GM19023 (cell line): ENCODE measurements around the gene BCO1.

Experiments used
- ATAC-seq: cut with Tn5 transposase; IDR thresholded peaks from one replicate; pipeline ENCODE4 v1.9.1; 2021; ENCODE audit warnings: mild to moderate bottlenecking, moderate library complexity; ENCODE audit not compliant: unreplicated experiment

The BCO1 gene

DNA sequence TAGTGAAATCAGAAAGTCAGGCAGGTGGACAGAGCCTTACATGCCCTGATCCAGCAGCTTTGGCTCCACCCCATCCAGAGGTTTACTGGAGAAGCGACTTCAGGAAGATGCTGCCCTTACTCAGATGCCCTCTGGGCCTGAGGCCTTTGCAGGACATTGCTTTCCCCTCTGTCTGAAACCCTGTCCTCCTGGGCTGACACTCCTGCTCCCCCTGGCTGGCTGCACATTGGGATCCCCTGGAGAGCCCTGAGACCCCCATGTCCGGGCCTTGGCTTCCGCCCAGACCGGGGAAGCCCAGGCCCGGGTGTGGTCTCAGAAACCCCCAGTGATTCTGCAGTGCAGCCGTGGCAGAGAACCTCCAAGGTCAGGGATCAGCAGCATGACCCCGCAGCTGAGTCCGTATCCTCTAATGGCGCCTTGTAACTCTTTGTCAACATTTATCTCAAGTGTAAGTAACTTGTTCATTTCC, 36.6 kb downstream of the BCO1 start:
- ATAC-seq: no peak

DNA sequence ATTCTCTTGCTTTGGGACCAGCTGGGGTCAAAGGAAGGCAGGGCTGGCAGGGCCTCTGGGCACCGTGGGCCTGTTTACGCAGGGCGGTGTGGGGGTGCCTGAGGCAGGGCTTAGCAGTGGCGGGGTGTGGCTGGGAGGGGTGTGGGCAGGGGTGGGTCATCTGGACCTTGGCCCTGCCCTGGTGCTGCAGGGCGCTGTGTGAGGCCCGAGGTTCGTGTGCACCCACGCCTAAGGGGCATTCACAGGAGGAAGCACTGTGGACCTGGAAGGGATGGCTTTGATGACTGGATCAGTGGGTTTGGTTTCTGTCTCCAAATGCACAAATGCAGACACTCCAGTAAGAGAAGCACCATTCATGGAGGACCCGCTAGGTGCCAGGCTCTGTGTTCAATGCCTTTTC, 37.3 kb downstream of the BCO1 start:
- ATAC-seq: no peak

DNA sequence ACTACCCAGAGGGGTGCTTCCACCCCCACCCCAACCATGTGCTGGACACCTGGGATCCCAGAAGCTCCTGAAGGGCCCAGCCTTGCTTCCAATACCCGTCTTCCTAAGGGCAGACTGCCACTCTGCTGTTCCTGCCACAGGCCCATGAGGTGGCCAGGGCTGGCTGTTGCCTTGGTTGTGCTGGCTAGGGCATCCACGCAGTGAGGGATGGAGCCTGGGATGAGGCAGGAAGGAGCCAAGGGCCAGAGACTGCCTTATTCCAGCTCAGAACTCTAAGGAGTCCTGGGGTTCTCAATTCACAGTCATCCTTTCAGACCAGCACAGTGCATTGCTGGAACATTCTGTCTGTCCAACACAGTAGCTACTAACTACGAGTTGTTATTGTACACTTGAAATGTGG, 37.8 kb downstream of the BCO1 start:
- no peak for ATAC-seq

DNA sequence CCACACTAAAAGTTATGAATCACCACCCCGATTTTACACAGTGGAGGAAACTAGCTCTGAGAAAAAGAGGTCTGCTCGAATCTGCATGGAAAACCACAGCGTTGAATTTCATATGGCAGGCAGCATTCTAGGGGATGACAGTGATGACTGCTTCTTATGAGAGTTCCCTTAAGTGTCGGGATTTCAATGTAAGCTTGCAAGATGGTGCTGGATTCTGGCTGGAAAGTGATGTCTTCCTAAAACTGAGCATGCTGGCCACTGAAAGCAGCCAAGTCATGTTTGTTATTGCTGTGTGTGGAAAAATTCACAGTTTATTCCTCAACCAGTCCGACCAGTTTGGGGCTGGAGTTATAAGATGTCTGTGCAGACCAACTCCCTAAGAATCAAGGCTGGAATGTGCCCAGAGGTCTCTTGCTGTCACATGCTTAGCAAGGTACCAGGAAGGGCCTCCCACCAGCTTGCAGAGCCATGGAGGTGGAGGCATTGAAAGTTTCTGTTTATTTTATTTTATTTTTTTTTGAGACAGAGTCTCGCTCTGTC, 39.1 kb downstream of the BCO1 start:
- no peak for ATAC-seq

DNA sequence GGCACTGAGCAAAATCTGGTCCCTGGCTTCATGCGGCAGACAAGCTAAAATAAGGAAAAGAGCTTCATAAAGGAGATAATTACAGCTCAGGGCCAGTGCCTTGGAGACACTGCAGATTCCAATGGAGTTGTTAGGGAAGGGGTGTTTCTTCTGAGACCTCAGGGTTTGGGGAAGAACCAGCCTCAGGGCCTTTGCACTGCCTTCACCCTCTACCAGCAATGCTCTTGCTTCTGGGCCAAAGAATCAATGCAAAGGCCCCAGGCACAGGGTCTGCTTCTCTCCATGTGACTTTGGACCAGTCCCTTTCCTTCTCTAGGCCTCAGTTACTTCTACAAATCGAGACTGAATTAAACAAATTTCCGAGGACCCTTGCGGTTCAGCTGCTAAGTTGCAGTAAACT, 40.0 kb downstream of the BCO1 start:
- no peak for ATAC-seq

DNA sequence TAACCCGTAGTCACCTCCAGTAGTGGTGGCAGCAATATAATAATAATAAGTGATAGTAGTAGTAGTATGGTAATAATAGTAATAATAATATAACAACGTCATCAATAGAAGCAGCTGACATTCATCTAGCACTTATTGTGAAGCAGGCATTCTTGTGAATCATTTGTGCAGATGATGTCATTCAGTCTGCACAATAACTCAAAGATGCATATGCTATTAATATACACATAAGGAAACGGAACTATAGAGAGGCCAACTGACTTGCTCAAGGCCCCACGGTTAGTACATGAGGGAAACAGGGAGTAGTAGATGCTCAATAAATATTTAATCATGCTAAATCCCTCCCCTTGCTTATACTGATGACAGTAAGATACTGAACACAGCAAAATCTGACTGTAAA, 40.9 kb downstream of the BCO1 start:
- ATAC-seq: no peak

DNA sequence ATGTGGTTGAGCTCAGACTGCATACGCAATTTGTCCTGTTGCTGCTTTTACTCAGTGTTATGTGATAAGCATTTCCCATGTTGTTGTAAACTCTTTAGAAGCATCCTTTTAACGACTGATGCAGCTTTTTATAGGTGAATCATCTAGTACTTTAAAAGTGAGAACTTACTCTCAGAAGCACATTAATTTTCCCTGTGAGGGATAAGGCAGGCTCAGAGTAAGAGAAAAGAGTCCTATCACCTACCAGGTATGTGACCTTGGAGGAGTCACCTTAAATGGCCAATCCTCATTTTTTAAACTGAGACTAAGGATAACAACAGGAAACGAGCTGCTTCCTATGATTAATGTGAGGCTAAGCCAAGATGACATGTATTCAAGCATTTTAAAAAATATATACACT, 41.9 kb downstream of the BCO1 start:
- ATAC-seq: no peak

DNA sequence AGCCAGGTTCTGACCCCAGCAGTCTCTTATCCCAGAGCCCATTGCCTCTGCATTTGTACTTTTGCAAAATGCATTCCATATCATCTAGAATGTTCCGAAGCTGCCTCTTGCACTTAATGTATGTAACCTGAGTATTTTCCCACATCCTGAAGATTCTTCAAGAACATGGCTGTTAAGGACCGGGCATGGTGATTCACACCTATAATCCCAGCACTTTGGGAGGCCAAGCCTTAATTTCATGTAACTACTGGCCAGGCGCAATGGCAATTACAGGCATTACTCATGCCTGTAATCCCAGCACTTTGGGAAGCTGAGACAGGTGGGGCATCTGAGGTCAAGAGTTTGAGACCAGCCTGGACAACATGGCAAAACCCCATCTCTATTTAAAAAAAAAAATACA, 44.6 kb downstream of the BCO1 start:
- no peak for ATAC-seq

DNA sequence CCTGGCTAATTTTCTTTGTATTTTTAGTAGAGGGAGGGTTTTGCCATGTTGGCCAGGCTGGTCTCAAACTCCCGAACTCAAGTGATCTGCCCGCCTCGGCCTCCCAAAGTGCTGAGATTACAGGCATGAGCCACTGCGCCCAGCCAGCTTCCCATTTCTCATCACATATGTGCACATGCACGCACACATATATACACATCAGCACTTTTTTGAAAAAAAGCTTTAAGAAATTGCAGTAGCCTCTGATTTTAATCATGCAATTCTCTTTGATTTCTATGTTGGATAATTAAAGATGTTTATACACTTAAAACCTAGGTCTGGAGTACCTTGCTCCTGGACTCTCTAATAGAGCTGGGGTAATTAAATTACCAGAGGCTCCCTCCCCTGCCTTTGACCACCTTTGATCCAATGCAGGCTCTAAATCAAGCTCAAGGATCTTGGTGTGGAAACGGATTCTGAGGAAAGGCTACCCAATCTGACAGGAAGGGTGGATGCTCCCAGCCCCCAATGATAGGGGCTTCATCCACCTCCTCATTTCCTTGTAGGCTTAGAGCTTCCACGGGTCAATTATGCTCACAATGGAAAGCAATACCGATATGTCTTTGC, 46.6 kb downstream of the BCO1 start:
- ATAC-seq: no peak

DNA sequence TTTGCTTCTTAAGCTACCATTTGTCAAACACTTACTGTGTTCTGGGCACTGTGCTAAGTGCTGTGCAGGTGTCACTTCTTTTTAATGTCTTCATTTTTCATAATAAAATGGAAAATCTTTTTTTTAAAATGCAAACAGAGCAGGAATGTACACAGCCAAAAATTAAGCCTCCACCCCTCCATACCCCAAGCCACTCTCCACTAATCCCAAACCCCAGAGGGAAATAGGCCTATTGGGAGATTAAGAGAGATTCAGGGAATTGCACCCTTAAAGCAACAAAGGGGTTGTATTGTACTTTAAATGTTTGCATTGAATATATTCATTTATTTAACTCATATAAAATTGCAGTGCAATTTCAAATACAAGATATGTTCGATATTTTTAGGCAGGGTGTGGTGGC, 47.7 kb downstream of the BCO1 start:
- no peak for ATAC-seq

DNA sequence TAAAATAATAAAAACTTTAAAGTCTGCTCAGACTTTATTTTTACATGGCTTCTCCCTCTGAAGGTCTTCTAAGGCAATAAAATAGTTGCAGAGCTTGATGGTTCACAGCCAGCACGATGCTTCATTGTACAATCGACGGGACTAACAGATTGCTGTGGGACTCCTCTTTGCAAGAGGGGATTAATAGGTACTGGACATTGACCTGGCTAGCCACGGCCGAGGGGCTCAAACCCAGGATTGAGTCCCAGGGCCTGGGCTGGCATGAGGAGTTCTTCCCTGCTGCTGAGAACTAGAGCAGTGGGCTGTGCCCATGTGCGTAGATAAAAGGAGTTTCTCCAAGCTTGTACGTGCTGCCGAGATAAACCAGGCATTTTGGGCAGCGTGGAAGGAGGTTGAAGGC, 52.6 kb downstream of the BCO1 start:
- no peak for ATAC-seq

DNA sequence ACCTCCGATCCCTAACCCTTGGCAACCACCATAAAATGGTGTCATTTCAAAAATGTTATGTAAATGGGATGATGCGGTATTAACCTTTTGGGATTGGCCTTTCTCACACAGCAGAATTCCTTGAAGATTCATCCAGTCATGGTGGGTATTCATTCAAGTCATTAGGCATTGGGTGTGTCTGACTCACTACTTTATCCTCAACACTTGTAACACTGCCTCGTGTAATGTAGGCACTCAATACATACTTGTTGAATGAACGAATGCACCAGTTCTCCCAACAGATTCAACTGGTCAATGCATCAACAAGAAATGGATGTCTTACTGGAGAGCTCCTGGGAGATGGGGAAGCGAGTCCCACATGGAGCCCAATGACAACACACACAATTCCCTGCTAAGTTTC, 54.4 kb downstream of the BCO1 start:
- ATAC-seq: no peak

DNA sequence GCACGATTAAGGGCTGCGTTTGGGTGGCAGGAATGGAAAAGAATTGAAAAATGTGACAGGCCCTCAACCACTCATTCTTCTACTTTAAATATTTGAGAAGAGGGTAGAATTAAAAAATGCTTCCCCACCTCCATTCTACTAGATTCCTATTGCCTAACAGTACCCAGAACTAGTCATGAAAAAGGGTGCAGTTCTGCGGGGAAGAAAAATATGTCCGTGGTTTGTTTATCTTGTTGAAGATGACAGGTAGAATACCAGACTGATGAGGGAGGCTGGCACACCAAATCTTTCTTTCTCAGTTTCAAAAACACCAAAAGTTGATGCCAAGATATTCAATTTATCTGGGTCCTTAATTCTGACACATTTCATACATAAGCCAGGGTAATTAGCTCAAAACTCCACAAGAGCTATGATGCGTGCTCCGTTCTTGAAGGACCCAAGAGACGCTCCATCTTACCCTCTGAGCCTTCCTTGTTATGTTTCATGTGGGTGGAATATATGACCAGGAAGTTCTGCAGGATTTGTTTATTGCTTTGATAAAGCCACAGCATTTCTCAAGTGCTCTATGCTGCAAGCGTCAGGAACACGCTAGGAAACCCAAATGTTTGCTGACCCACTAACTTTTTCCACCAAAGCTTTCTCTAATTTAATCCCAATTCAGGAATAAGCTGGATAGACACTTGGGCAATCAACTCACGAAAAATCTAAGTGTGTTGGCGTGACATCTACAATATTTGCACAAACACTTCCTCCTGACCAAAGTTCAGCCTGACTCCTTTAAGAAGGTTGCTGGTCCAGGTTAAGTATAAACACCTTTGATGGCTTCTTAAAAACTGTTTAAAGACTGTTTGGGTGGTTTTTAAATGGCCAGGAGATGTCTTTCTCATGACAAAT, 55.7 kb downstream of the BCO1 start:
- ATAC-seq: no peak

DNA sequence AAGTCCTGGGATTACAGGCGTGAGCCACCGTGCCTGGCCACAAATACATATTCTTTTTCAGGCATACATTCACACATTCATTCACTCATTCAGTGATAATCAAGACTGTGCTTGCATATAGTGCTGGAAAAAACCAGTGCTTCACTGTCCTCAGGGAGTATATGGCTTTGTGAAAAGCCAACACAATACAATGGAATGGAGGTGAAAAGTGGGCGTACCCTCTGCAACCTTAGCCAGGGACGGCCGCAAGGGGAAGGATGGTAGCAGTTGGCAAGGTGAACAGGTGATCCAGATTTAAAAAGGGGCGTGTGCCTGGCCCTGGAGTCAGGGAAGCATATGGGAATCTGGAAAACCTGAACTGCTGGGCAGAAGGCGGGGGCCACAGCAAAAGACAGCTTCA, 58.1 kb downstream of the BCO1 start:
- no peak for ATAC-seq

DNA sequence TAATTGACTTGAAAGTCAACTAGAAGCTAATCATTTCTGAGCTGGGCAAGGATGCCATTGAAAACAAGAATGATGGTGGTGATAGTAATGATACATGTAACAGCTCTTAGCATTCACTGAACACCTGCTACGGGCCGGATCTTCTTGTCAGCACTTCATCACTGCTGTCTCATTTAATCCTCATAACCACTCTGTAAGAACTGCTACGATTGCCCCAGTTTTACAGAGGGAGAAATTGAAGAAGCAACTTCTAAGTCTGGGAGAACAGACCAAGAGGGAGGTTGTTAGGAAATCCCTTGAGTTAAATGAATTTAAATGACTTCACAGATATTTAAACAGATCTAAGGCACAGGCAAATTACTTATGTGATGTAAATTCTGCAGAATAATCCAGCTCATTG, 69.3 kb downstream of the BCO1 start:
- ATAC-seq: no peak

DNA sequence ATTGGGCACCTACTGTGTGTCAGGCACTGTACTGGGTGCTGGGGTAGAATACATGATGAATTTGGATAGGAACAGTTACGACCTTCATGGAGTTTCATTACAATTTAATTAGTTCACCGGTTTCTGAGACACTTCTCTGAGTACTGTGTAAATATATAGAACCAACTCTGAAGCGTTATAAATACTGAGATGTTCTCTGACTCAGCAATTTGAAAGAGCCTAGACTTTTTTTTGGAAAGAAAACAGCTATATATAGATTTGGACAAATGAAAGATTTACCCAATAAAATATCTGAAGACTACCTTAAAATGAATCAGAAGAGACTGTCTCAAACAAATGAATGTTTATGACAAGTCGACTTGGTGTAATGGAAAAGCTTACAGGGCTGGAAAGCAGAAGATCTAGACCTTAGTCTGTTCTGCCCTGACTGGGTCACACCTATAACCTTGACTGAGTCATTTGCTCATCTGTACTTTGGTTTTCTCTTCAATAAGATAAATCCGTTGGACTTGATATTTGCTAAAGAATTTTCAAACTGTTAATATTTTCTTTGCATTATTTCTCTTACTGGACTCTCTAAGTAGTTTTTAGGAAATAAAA, 71.7 kb downstream of the BCO1 start:
- no peak for ATAC-seq

DNA sequence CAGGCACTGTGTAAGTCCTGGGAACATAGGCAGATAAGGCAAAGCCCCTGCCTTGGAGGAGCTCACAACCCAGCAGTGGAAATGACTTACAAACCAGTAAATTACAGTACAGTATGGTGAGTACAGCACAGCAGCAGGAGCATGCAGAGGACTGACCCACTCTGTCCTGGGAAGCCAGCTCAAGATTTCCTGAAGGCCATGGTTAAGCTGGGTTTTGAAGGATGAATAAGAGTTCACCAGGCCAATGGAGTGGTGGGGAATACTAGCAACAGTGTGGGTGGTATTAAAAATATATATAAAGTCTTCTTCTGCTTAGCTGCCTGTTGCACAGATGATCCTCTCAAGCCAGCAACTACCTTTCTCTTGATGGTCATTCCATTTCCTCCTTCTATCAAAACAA, 73.3 kb downstream of the BCO1 start:
- ATAC-seq: no peak

DNA sequence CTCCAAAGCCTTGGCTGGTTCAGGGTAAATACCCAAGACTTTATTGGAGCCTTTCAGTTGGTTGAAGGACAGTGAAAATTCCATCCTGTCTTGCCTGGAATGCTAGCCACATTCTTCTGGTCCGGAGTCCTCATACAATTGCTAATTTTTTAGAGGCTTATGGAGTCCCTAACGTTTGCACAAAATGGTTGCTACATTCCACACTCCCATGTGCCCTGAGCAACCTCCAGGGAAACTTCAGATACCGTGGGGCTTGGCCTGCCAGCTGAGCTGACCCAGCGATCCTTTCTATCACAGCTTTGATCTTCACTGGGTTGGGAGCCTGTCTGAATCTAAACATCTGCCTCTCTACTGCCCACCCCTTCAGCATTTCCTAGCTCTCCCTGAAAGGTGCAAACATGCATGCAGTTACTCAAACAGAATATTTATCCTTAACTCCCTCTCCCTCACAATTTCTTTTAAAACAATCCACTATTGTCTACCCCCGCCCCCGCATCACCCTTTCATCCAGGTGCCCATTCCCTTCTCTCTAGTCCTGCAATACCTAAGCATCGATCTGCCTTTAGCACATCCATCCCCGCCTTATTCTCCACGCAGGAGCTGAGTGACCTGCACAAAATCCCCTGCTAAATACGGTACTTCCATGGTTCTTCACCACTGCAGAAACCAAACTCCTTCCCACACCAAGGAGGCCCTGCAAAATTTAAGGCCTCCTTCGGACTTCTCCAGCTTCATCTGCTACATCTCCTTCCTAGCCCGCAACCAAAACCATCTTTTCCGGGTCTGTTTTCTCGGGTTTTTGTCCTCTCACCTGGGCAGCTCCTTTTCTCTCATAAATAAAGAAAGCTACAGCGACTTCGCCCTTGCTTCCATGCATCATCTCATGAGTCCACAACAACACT, 75.5 kb downstream of the BCO1 start:
- no peak for ATAC-seq

DNA sequence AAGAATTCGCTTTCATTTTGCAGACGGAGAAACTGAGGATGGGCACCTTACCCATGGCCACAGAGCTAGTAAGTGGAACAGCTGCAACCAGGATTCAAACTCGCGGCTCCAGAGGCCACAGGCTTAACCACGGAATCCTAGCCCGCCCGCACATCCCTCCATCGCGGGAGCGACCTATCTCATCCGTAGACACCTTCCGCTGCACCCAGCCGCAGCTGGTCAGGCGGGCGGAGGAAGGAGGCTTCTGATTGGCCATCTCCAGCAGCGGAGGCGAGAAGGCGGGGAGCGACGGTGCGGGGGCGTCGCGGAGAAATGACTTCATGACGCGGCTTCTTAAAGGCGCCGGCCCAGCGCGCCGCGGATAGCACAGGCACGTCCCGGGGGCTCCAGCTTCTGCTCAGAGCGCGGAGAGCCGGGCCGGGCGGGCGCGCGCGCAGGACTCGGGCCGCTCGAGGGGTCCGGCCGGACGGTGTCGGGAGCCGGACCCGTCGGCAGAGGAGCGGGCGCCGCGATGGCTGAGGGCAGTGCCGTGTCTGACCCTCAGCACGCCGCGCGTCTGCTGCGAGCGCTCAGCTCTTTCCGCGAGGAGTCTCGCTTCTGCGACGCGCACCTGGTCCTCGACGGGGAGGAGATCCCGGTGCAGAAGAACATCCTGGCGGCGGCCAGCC, 76.2 kb downstream of the BCO1 start, which contains the start of gene GAN:
TSS of gene GAN (plus strand) at position 360 of the 668 bp plus-strand sequence. CDS start at position 512, 152 bp downstream.
- peak; percentile 95 for ATAC-seq
